A673 (cell line): ENCODE results near the gene ABI3BP. TPM values are rescaled to one million over a fixed set of nuclear protein-coding genes. Genes with fewer than 3 reads are reported as not detected.

Experiments used
- BruUV-seq: library from RNA; stranded (reverse); fragments of 400-500 nt; replicated peaks from 2 replicates; lab custom pipeline; 2021; lab: Mats Ljungman, UMichigan
- CTCF ChIA-PET: fragments of 300-600 bp; sonication (Branson Sonifier 250); formaldehyde crosslinking; loops from one replicate; lab custom pipeline; 2022; ENCODE audit warnings: antibody characterized with exemption; lab: Charles Lee
- POLR2A ChIA-PET: fragments of 300-600 bp; sonication (Branson Sonifier 250); formaldehyde crosslinking; loops from one replicate; lab custom pipeline; 2022; ENCODE audit warnings: antibody characterized with exemption; ENCODE audit not compliant: low non-redundant PET; lab: Charles Lee
- DNase-seq: peaks from one replicate; pipeline ENCODE4 v3.0.0-alpha.2; 2015; ENCODE audit warnings: low spot score
- H3K27ac ChIP-seq: fragments of 200-600 bp; sonication (generic); 2 replicates; pipeline ENCODE4 v1.5.1; 2016; ENCODE audit warnings: mixed run types, low read depth, mild to moderate bottlenecking, mixed read lengths, antibody characterized with exemption, low read length; ENCODE audit not compliant: poor library complexity, severe bottlenecking
- H3K27me3 ChIP-seq: fragments of 200-600 bp; sonication (generic); replicated peaks from 2 replicates; pipeline ENCODE4 v1.6.1; 2017; ENCODE audit warnings: mixed run types, low read depth, mild to moderate bottlenecking, mixed read lengths, antibody characterized with exemption, low read length; ENCODE audit not compliant: insufficient read depth, poor library complexity
- H3K36me3 ChIP-seq: fragments of 200-600 bp; sonication (generic); 2 replicates; pipeline ENCODE4 v1.6.1; 2016; ENCODE audit warnings: mixed run types, mild to moderate bottlenecking, mixed read lengths, antibody characterized with exemption, low read length; ENCODE audit not compliant: insufficient read depth, poor library complexity, severe bottlenecking
- H3K4me1 ChIP-seq: fragments of 200-600 bp; sonication (generic); 2 replicates; pipeline ENCODE4 v1.6.1; 2017; ENCODE audit warnings: mixed run types, mild to moderate bottlenecking, mixed read lengths, antibody characterized with exemption, low read length; ENCODE audit not compliant: insufficient read depth, poor library complexity, severe bottlenecking
- H3K4me3 ChIP-seq: fragments of 200-600 bp; sonication (generic); 2 replicates; pipeline ENCODE4 v1.5.1; 2016; ENCODE audit warnings: low read depth, mixed run types, mild to moderate bottlenecking, mixed read lengths, low read length; ENCODE audit not compliant: poor library complexity, severe bottlenecking
- H3K9me3 ChIP-seq: fragments of 200-600 bp; sonication (generic); 2 replicates; pipeline ENCODE4 v1.6.1; 2016; ENCODE audit warnings: mixed run types, low read depth, mild to moderate bottlenecking, mixed read lengths, antibody characterized with exemption, low read length; ENCODE audit not compliant: poor library complexity, severe bottlenecking
- EZH2 ChIP-seq: fragments of 200-600 bp; sonication (generic); IDR thresholded peaks from 2 replicates; pipeline ENCODE4 v1.6.1; 2017; ENCODE audit warnings: borderline replicate concordance, low read depth, mild to moderate bottlenecking, mixed read lengths, antibody characterized with exemption, low read length; ENCODE audit not compliant: poor library complexity, severe bottlenecking
- intact Hi-C: fragments of 100-400 bp; cut with micrococcal nuclease; formaldehyde crosslinking; loops from one replicate; pipeline ENCODE4 v1.10.0; 2022; ENCODE audit not compliant: unreplicated experiment
- total RNA-seq: library from RNA; stranded (reverse); gene quantifications from 2 replicates; pipeline ENCODE4 v1.2.3, GENCODE V29; 2021
- TF ChIP-seq, protein P1 (sequence below): fragments of 300-800, 200-600 bp; sonication (generic); conservative IDR thresholded peaks from 2 replicates; pipeline ENCODE4 v1.5.1; 2017; ENCODE audit warnings: low read depth, mild to moderate bottlenecking, antibody characterized with exemption, low read length, moderate library complexity, mixed read lengths

Gene ABI3BP
- total RNA-seq, 1 experiment from 2014 or later, result 5.2 TPM

DNA sequence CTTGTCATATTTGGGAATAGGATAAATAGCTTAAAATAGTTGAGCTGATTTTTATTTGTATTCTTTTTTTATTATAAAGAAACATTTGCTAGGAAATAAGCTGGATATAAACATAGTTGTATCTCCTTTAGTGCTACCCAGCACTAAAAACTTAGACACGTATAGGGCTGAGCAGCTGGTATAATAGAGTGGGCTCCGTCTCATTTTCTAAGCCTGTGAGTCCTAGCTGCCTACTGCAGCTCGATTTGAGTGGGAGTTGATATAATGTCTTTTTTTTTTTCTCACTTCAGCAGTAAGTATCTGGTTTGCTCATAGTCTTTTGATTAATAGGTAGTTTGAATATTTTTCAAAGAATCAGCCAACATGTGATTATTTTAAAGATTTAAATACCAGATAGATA, 249.7 kb downstream of the ABI3BP start:
- H3K27me3 ChIP-seq, result no peaks in the 10 kb centered on the region
- BruUV-seq, result no TSS peak
- no peaks in the 10 kb centered on the region for H3K4me1 ChIP-seq
- TF ChIP-seq EZH2, result no peak
- TF ChIP-seq, protein P1, sequence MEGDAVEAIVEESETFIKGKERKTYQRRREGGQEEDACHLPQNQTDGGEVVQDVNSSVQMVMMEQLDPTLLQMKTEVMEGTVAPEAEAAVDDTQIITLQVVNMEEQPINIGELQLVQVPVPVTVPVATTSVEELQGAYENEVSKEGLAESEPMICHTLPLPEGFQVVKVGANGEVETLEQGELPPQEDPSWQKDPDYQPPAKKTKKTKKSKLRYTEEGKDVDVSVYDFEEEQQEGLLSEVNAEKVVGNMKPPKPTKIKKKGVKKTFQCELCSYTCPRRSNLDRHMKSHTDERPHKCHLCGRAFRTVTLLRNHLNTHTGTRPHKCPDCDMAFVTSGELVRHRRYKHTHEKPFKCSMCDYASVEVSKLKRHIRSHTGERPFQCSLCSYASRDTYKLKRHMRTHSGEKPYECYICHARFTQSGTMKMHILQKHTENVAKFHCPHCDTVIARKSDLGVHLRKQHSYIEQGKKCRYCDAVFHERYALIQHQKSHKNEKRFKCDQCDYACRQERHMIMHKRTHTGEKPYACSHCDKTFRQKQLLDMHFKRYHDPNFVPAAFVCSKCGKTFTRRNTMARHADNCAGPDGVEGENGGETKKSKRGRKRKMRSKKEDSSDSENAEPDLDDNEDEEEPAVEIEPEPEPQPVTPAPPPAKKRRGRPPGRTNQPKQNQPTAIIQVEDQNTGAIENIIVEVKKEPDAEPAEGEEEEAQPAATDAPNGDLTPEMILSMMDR, result no peak
- ChIA-PET CTCF (no interaction called here), POLR2A (no interaction called here)
- H3K36me3 ChIP-seq, result peaks cover 96% of the 10 kb centered on the region
- no peaks in the 10 kb centered on the region for H3K9me3 ChIP-seq
- DNase-seq, result no peak
- intact Hi-C loops, result no loop called here
- no peak overlapping the region for H3K27ac ChIP-seq
- H3K4me3 ChIP-seq, result no peak overlapping the region

DNA sequence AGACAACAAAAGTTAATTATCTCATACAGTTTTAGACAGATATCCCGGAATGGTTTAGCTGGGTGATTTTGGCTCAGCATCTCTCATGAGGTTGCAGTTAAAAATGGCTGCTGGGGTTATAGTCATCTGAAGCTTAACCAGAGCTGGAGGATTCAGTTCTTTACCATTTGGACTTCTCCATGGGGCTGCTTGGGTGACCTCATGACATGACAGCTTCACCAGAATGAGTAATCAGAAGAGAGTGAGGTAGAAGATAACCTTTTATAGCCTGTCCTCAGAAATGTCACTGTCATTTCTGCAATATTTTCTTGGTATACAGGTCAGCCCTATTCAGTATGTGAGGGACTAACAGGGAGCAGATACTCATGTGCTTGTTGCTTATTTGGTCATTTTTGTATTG, 253.0 kb downstream of the ABI3BP start:
- Histone ChIP-seq H3K4me3 (no peak overlapping the region), H3K27me3 (no peaks in the 10 kb centered on the region), H3K36me3 (peaks cover 97% of the 10 kb centered on the region), H3K27ac (no peak overlapping the region), H3K4me1 (no peaks in the 10 kb centered on the region), H3K9me3 (no peaks in the 10 kb centered on the region)
- no peak for TF ChIP-seq EZH2
- TF ChIP-seq, protein P1, result no peak
- intact Hi-C loops, result no loop called here
- ChIA-PET CTCF (no interaction called here), POLR2A (no interaction called here)
- no TSS peak for BruUV-seq
- DNase-seq, result no peak

DNA sequence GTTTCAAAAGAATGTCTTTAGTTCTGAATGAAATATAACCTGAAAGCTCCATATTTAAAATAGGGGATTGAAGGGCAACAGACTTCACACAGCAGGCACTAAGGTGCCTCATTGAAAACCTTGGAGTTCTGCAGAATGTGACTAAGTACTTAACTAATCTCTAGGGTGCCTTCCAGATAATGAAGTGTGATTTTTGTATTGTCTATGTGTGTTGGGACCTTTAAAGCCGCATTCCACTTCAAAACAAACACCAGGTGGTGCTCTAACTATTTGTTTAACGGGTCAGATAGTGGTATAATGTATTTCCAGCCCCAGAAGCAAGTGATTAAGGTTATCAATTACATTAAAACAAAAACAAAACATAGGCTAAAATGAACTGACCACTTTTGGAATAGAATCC, 255.9 kb downstream of the ABI3BP start:
- Histone ChIP-seq H3K27me3 (no peaks in the 10 kb centered on the region), H3K4me1 (no peaks in the 10 kb centered on the region), H3K9me3 (no peaks in the 10 kb centered on the region), H3K4me3 (no peak overlapping the region), H3K36me3 (peaks cover 98% of the 10 kb centered on the region), H3K27ac (no peak overlapping the region)
- intact Hi-C loops, result loop anchor here (5.0 to 10.0 kb wide), 3 partner anchors 273 to 645 kb away; no protein-coding TSS in a partner anchor
- no peak for TF ChIP-seq EZH2
- TF ChIP-seq, protein P1, result peak; percentile 54
- POLR2A ChIA-PET, result no interaction called here
- no TSS peak for BruUV-seq
- peak; percentile 57 for DNase-seq
- CTCF ChIA-PET, result no interaction called here
